Small intestine (tissue), 7 donors: ENCODE results near the gene ABCF3. TPM values are rescaled to one million over a fixed set of nuclear protein-coding genes. Genes with fewer than 3 reads are reported as not detected.

ENCODE experiments used
- DNase-seq, 2 donors: peaks; one replicate each; pipeline versions ENCODE4 v3.0.0 to v3.0.0-alpha.2; 2013
- FAIRE-seq: peaks from 2 replicates; lab custom pipeline; 2012; peaks lifted over from hg19 to GRCh38; lab: Jason Lieb, UNC
- H3K27ac ChIP-seq, 3 donors: one replicate each; pipeline ENCODE4 v1.5.1; 2013; ENCODE audit warnings: low read length in 2 of 3, mild to moderate bottlenecking in 2 of 3, control low read depth in 1 of 3, inconsistent platforms in 1 of 3, low read depth in 1 of 3, moderate library complexity in 1 of 3
- H3K27me3 ChIP-seq, 3 donors: one replicate each; pipeline ENCODE4 v1.6.1; 2013; ENCODE audit warnings: low read length in 3 of 3, inconsistent platforms in 1 of 3; ENCODE audit not compliant: control insufficient read depth in 3 of 3, insufficient read depth in 3 of 3
- H3K36me3 ChIP-seq, 3 donors: one replicate each; pipeline ENCODE4 v1.6.1; 2013; ENCODE audit warnings: low read length in 3 of 3, inconsistent platforms in 1 of 3, low read depth in 1 of 3, mild to moderate bottlenecking in 1 of 3, moderate library complexity in 1 of 3; ENCODE audit not compliant: control insufficient read depth in 3 of 3, insufficient read depth in 2 of 3
- H3K4me1 ChIP-seq, 3 donors: one replicate each; pipeline ENCODE4 v1.6.1; 2013; ENCODE audit warnings: low read length in 2 of 3, inconsistent platforms in 1 of 3, low read depth in 1 of 3, mild to moderate bottlenecking in 1 of 3, moderate library complexity in 1 of 3; ENCODE audit not compliant: control insufficient read depth in 3 of 3, insufficient read depth in 2 of 3
- H3K4me3 ChIP-seq, 3 donors: one replicate each; pipeline ENCODE4 v1.5.1; 2013; ENCODE audit warnings: low read length in 3 of 3, control low read depth in 1 of 3, inconsistent platforms in 1 of 3, low read depth in 1 of 3, mild to moderate bottlenecking in 1 of 3, moderate library complexity in 1 of 3
- H3K9me3 ChIP-seq, 2 donors: one replicate each; pipeline ENCODE4 v1.6.1; 2013; ENCODE audit warnings: low read depth in 1 of 2, low read length in 1 of 2; ENCODE audit not compliant: control insufficient read depth in 2 of 2, insufficient read depth in 1 of 2
- WGBS, 3 donors: extraction: QIAGEN DNeasy Blood & Tissue Kit; methylation state at CpG; one replicate each; pipeline ENCODE4 v1.1.7; 2013; 5-methylcytosine and 5-hydroxymethylcytosine counted together
- polyA plus RNA-seq, 4 donors: library from polyadenylated mRNA; stranded (reverse) in 3 of 4; unstranded in 1 of 4; fragments of 200-250 nt in 3 of 4; fragments of 120-200 nt in 1 of 4; gene quantifications; one replicate each; pipeline versions ENCODE4 v1.2.1 to v1.2.3, GENCODE V29; 2013
- donor health status: healthy with polysubstance abuse.
- donor health status: control.
- donor health status: control.
- donor health status: Bipolar disorder and iron deficiency.
- donor health status: healthy.

ABCF3 gene
- polyA plus RNA-seq, 4 donors = 43.7 to 93.5 (median 65.4) TPM

- no peak overlapping the region for H3K4me3 ChIP-seq
- H3K4me1 ChIP-seq = peaks cover 0 to 4% (median 0%) of the 10 kb centered on the region in 3 donors
- 58 to 76% (median 75%) methylated on average over 10 to 13 of the region's 13 CpGs for WGBS, 3 donors
- H3K9me3 ChIP-seq = peaks cover 0 to 2% of the 10 kb centered on the region in 2 donors
- H3K36me3 ChIP-seq = peaks cover 0 to 11% (median 4%) of the 10 kb centered on the region in 3 donors
- FAIRE-seq (no peak), DNase-seq (no peak)
- H3K27ac ChIP-seq = no peak overlapping the region
- peaks cover 0 to 14% (median 0%) of the 10 kb centered on the region in 3 donors for H3K27me3 ChIP-seq
Measured at GRCh38 chr3:184238246-184238818, 52.3 kb downstream of the ABCF3 start.

- H3K4me3 ChIP-seq = no peak overlapping the region
- H3K4me1 ChIP-seq = peaks cover 0 to 4% (median 0%) of the 10 kb centered on the region in 3 donors
- H3K27ac ChIP-seq = no peak overlapping the region
- DNase-seq = no peak
- H3K9me3 ChIP-seq = peaks cover 0 to 2% of the 10 kb centered on the region in 2 donors
- no peak for FAIRE-seq
- WGBS, 3 donors = 92 to 94% (median 93%) methylated on average over 8 of the region's 8 CpGs
- H3K36me3 ChIP-seq = peaks cover 4 to 20% (median 8%) of the 10 kb centered on the region in 3 donors
- peaks cover 0 to 11% (median 0%) of the 10 kb centered on the region in 3 donors for H3K27me3 ChIP-seq
Measured at GRCh38 chr3:184239221-184239620, 53.2 kb downstream of the ABCF3 start.

GRCh38 chr3:184239708-184240107 lies 53.7 kb downstream of the ABCF3 start:
- peaks cover 0 to 4% (median 0%) of the 10 kb centered on the region in 3 donors for H3K4me1 ChIP-seq
- H3K36me3 ChIP-seq = peaks cover 5 to 25% (median 8%) of the 10 kb centered on the region in 3 donors
- FAIRE-seq = no peak
- H3K27ac ChIP-seq = no peak overlapping the region
- WGBS, 3 donors = 79 to 82% (median 80%) methylated on average over 7 of the region's 7 CpGs
- H3K4me3 ChIP-seq = no peak overlapping the region
- peaks cover 0 to 11% (median 0%) of the 10 kb centered on the region in 3 donors for H3K27me3 ChIP-seq
- DNase-seq = no peak
- peaks cover 0 to 2% of the 10 kb centered on the region in 2 donors for H3K9me3 ChIP-seq

- H3K27me3 ChIP-seq = peaks cover 0 to 8% (median 0%) of the 10 kb centered on the region in 3 donors
- H3K27ac ChIP-seq = no peak overlapping the region
- FAIRE-seq (no peak), DNase-seq (no peak)
- peaks cover 0 to 2% of the 10 kb centered on the region in 2 donors for H3K9me3 ChIP-seq
- WGBS, 3 donors = 70 to 75% (median 72%) methylated on average over 4 of the region's 4 CpGs
- H3K36me3 ChIP-seq = peaks cover 9 to 34% (median 15%) of the 10 kb centered on the region in 3 donors
- H3K4me3 ChIP-seq = no peak overlapping the region
- peaks cover 0 to 4% (median 0%) of the 10 kb centered on the region in 3 donors for H3K4me1 ChIP-seq
Measured at GRCh38 chr3:184240384-184241140, 54.6 kb downstream of the ABCF3 start.

- FAIRE-seq = no peak
Measured at GRCh38 chr3:184241141-184241446, 55.1 kb downstream of the ABCF3 start.

GRCh38 chr3:184241447-184242296 lies 55.7 kb downstream of the ABCF3 start:
- peaks cover 0 to 4% (median 0%) of the 10 kb centered on the region in 3 donors for H3K4me1 ChIP-seq
- H3K4me3 ChIP-seq = peak overlapping the region in 2 of 3 donors; percentile 19 to 25
- peaks cover 9 to 35% (median 17%) of the 10 kb centered on the region in 3 donors for H3K36me3 ChIP-seq
- 9 to 41% (median 27%) methylated on average over 38 to 46 of the region's 46 CpGs for WGBS, 3 donors
- peaks cover 0 to 6% (median 0%) of the 10 kb centered on the region in 3 donors for H3K27me3 ChIP-seq
- H3K27ac ChIP-seq = peak overlapping the region in 1 of 3 donors; percentile 5
- H3K9me3 ChIP-seq = peaks cover 0 to 2% of the 10 kb centered on the region in 2 donors
- DNase-seq (peak; percentile 75 to 85), FAIRE-seq (no peak)

More at GRCh38 chr3:184241141-184241446, 55.1 kb downstream of the ABCF3 start:
- Histone ChIP-seq H3K27me3 (peaks cover 0 to 6% (median 0%) of the 10 kb centered on the region in 3 donors), H3K4me1 (peaks cover 0 to 4% (median 0%) of the 10 kb centered on the region in 3 donors), H3K27ac (no peak overlapping the region), H3K9me3 (peaks cover 0 to 2% of the 10 kb centered on the region in 2 donors), H3K36me3 (peaks cover 9 to 35% (median 17%) of the 10 kb centered on the region in 3 donors), H3K4me3 (peak overlapping the region in 2 of 3 donors; percentile 19 to 25)
- 15 to 35% (median 24%) methylated on average over 17 of the region's 17 CpGs for WGBS, 3 donors
- DNase-seq = no peak

- no peaks in the 10 kb centered on the region for H3K27me3 ChIP-seq
- H3K4me3 ChIP-seq = no peak overlapping the region
- peaks cover 0 to 4% (median 0%) of the 10 kb centered on the region in 3 donors for H3K4me1 ChIP-seq
- peaks cover 9 to 35% (median 17%) of the 10 kb centered on the region in 3 donors for H3K36me3 ChIP-seq
- DNase-seq (no peak), FAIRE-seq (no peak)
- H3K9me3 ChIP-seq = peaks cover 0 to 2% of the 10 kb centered on the region in 2 donors
- peak overlapping the region in 1 of 3 donors; percentile 5 for H3K27ac ChIP-seq
- 72 to 80% (median 76%) methylated on average over 5 of the region's 5 CpGs for WGBS, 3 donors
Measured at GRCh38 chr3:184242297-184242685, 56.3 kb downstream of the ABCF3 start.
